ENCODE data around the gene FGF18. TPM values are rescaled to one million over a fixed set of nuclear protein-coding genes. Genes with fewer than 3 reads are reported as not detected.
A peak's percentile ranks its signal among the peaks of the same experiment; 100 is the strongest.
"Not testable (repeated sequence)": the region's sequence is repeated elsewhere in the genome, so short reads cannot be mapped to it uniquely, and the experiment has no call there.

FGF18 gene
- total RNA-seq, 2 donors from 2014 or later: 0.31 to 0.43 TPM

- DNase-seq (no peak), ATAC-seq (no peak)
- intact Hi-C loops (cut with DNase I, micrococcal nuclease): no loop called here
These were observed 22.3 kb upstream of the FGF18 start for GRCh38 chr5:171397190-171397589.

- DNase-seq: no peak
- ATAC-seq: no peak
- intact Hi-C loops (cut with DNase I, micrococcal nuclease): no loop called here
These were observed 21.8 kb upstream of the FGF18 start for GRCh38 chr5:171397599-171397998.

GRCh38 chr5:171398660-171399059 is 20.8 kb upstream of the FGF18 start:
- ATAC-seq; DNase-seq; intact Hi-C loops (cut with DNase I, micrococcal nuclease): not testable (repeated sequence)

- no peak for DNase-seq
- intact Hi-C loops (cut with DNase I, micrococcal nuclease): no loop called here
- no peak for ATAC-seq
These were observed 19.3 kb upstream of the FGF18 start for GRCh38 chr5:171400169-171400568.

- intact Hi-C loops (cut with DNase I, micrococcal nuclease): no loop called here
- DNase-seq: no peak
- ATAC-seq: no peak
These were observed 18.1 kb upstream of the FGF18 start for GRCh38 chr5:171401167-171401947.

GRCh38 chr5:171402751-171403150 is 16.7 kb upstream of the FGF18 start:
- intact Hi-C loops (cut with DNase I, micrococcal nuclease); DNase-seq; ATAC-seq: not testable (repeated sequence)

- ATAC-seq (no peak), DNase-seq (no peak)
- intact Hi-C loops (cut with DNase I, micrococcal nuclease): no loop called here
These were observed 13.8 kb upstream of the FGF18 start for GRCh38 chr5:171405615-171406014.

- DNase-seq (no peak), ATAC-seq (no peak)
- intact Hi-C loops (cut with DNase I, micrococcal nuclease): no loop called here
These were observed 12.2 kb upstream of the FGF18 start for GRCh38 chr5:171407234-171407633.

GRCh38 chr5:171409164-171410136 is 10.0 kb upstream of the FGF18 start:
- DNase-seq (no peak), ATAC-seq (no peak)
- intact Hi-C loops (cut with DNase I, micrococcal nuclease): loop anchor here in 1 of 2 donors (10.0 kb wide), 1 partner anchor 495 kb away; no protein-coding TSS in a partner anchor

- ATAC-seq (no peak), DNase-seq (no peak)
- intact Hi-C loops (cut with DNase I, micrococcal nuclease): loop anchor here in 1 of 2 donors (10.0 kb wide), 1 partner anchor 495 kb away; no protein-coding TSS in a partner anchor
These were observed 9.3 kb upstream of the FGF18 start for GRCh38 chr5:171410181-171410580.

- DNase-seq (no peak), ATAC-seq (no peak)
- intact Hi-C loops (cut with DNase I, micrococcal nuclease): loop anchor here in 1 of 2 donors (10.0 kb wide), 1 partner anchor 493 kb away; no protein-coding TSS in a partner anchor
These were observed 7.3 kb upstream of the FGF18 start for GRCh38 chr5:171412186-171412585.

- intact Hi-C loops (cut with DNase I, micrococcal nuclease): loop anchor here in 1 of 2 donors (10.0 kb wide), 1 partner anchor 491 kb away; no protein-coding TSS in a partner anchor
- DNase-seq (no peak), ATAC-seq (no peak)
These were observed 6.1 kb upstream of the FGF18 start for GRCh38 chr5:171413153-171413910.

GRCh38 chr5:171413993-171414392 is 5.5 kb upstream of the FGF18 start:
- intact Hi-C loops (cut with DNase I, micrococcal nuclease): loop anchor here in 1 of 2 donors (10.0 kb wide), 1 partner anchor 491 kb away; no protein-coding TSS in a partner anchor
- not testable (repeated sequence) for ATAC-seq, DNase-seq

- intact Hi-C loops (cut with DNase I, micrococcal nuclease): loop anchor here (5.0 to 10.0 kb wide), 2 partner anchors 490 to 492 kb away; no protein-coding TSS in a partner anchor
- ATAC-seq: no peak
These were observed 4.2 kb upstream of the FGF18 start for GRCh38 chr5:171415115-171415730.

GRCh38 chr5:171416160-171417049 is 3.0 kb upstream of the FGF18 start:
- intact Hi-C loops (cut with DNase I, micrococcal nuclease): loop anchor here (5.0 to 10.0 kb wide), 2 partner anchors 488 to 491 kb away; no protein-coding TSS in a partner anchor
- no peak for ATAC-seq

More at GRCh38 chr5:171415115-171415730, 4.2 kb upstream of the FGF18 start:
- DNase-seq: no peak

GRCh38 chr5:171418316-171418981 is 998 bp upstream of the FGF18 start:
- intact Hi-C loops (cut with DNase I, micrococcal nuclease): loop anchor here (5.0 to 10.0 kb wide), 2 partner anchors 486 to 489 kb away; no protein-coding TSS in a partner anchor
- DNase-seq: peak; percentile 65 to 75
- ATAC-seq: peak; percentile 78

More at GRCh38 chr5:171416160-171417049, 3.0 kb upstream of the FGF18 start:
- no peak for DNase-seq

Data from left colon (tissue), 2 donors.